ENCODE data around the gene ISCA2.

DNA sequence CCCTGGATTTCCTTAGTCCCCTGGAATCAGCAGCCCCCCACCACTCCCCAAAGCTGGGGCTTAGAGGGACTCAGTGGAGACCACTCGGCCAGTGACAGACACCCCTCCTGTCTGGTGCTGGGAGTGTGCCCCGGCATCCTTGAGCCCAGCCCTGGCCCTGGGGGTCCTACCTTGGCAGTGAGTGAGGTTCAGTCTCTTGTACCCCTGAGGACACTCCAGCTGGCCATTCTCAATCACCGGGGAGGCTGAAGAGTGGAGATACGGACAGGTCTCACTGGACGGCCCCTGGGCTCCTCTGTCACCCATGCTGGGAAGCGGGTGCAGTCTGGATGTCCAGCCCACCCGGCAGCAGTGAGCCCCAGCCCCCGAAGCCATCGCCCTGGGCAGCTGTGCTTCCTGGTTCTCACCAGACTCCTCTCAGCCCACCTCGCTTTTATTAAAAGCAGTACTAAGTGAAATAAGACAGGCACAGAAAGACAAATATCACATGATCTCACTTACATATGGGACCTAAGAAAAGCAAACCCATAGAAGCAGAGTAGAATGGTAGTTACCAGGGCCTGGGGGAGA is 42.3 kb downstream of the ISCA2 start:
- TF ChIP-seq SPI1 (IDR thresholded peaks at IDR 0.05; ENCODE audit: low read depth, low read length) (no peak), POLR2A (IDR thresholded peaks at IDR 0.05; ENCODE audit: low read depth, low read length) (no peak)
